Esophagus squamous epithelium (tissue), 5 donors: ENCODE results near the gene IQSEC1. TPM values are rescaled to one million over a fixed set of nuclear protein-coding genes. Genes with fewer than 3 reads are reported as not detected.

Experiments used
- DNase-seq: peaks from one replicate; lab custom pipeline; 2025; lab: John Stamatoyannopoulos, UW
- H3K27ac ChIP-seq, 4 donors: fragments of 200-600 bp; sonication (generic); one replicate each; pipeline ENCODE4 v1.5.1; 2016 to 2019; ENCODE audit warnings: mild to moderate bottlenecking in 1 of 4
- H3K27me3 ChIP-seq, 4 donors: fragments of 200-600 bp; sonication (generic); 1 replicate in 3 of 4; 2 replicates in 1 of 4; pipeline versions ENCODE4 v1.5.1 to v1.6.0; 2017 to 2021; ENCODE audit warnings: antibody characterized with exemption in 1 of 4
- H3K36me3 ChIP-seq, 3 donors: fragments of 200-600 bp; sonication (generic); one replicate each; pipeline ENCODE4 v1.5.1; 2016 to 2019
- H3K4me1 ChIP-seq, 3 donors: fragments of 200-600 bp; sonication (generic); one replicate each; pipeline ENCODE4 v1.5.1; 2017 to 2019
- H3K4me3 ChIP-seq, 4 donors: fragments of 200-600 bp; sonication (generic); 1 replicate in 3 of 4; 2 replicates in 1 of 4; pipeline ENCODE4 v1.5.1; 2016 to 2019; ENCODE audit warnings: mild to moderate bottlenecking in 2 of 4, moderate library complexity in 1 of 4
- H3K9me3 ChIP-seq, 3 donors: fragments of 200-600 bp; sonication (generic); one replicate each; pipeline ENCODE4 v1.5.1; 2016 to 2019
- CTCF ChIP-seq, 6 experiments: fragments of 450-650 bp in 4 of 6; fragments of 200-600 bp in 2 of 6; sonication (generic) in 2 of 6; IDR thresholded peaks; one replicate each; pipeline ENCODE4 v1.5.1; 2016 to 2019; ENCODE audit warnings: antibody characterized with exemption in 6 of 6, mild to moderate bottlenecking in 4 of 6, moderate library complexity in 4 of 6
- POLR2A ChIP-seq, 4 donors: fragments of 450-650 bp; IDR thresholded peaks; one replicate each; pipeline ENCODE4 v1.6.1; 2017; ENCODE audit warnings: antibody characterized with exemption in 4 of 4, mild to moderate bottlenecking in 4 of 4, moderate library complexity in 3 of 4
- WGBS, 2 donors: methylation state at CpG; one replicate each; pipeline ENCODE4 v1.1.5; 2018; 5-methylcytosine and 5-hydroxymethylcytosine counted together
- intact Hi-C: fragments of 100-400 bp; cut with DNase I; formaldehyde crosslinking; loops from one replicate; pipeline ENCODE4 v1.15.0; 2022
- total RNA-seq, 4 donors: library from RNA; depleted of rRNA; stranded (reverse); fragments of >200 nt; gene quantifications; one replicate each; pipeline ENCODE4 v1.1.0, GENCODE V29; 2016
- donor health status: DM: yes; HTN: yes; CAD: no.

Gene IQSEC1
- total RNA-seq, 4 donors from 2014 or later, result 7.3 to 27.1 (median 10.7) TPM

DNA sequence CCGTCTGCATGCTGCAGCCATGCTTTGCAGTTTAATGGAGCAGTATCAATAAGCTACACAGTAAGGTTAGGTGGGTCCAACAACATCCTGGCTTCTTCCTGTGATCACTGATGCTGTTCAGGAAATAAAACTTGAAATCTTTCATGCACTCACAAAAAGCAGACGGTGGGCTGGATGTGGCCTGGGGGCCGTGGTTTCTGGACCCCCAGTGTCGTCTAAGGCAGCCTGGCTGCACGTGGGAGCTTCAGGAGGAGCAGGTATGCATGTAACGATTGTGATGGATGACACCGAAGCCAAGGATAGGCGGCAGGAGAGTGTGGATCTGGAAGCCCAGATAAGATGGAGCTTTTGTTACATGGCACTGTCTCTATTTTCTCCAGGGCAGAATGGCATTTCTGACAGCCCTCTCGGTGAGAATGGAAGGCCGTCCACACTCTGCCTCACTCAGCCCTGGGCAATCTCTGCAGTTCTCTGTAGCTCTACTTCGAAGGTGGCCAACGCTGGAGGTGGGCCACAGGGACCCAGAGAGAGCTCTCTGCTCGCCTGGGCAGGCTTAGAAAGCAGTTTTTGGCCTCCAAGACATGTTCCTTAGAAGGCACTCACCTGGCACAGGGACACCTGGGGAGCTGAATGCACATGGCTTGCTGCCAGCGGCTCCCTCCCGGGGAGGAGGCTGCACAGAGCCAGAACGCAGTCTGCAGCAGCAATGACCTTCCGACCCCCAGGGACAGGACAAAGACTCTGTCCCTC, 46.4 kb upstream of the IQSEC1 start:
- Histone ChIP-seq H3K4me3 (no peak overlapping the region), H3K4me1 (no peaks in the 10 kb centered on the region), H3K9me3 (no peaks in the 10 kb centered on the region), H3K27ac (no peak overlapping the region), H3K27me3 (peaks cover 0 to 49% (median 0%) of the 10 kb centered on the region in 4 donors), H3K36me3 (no peaks in the 10 kb centered on the region)
- intact Hi-C loops, result no loop called here
- WGBS, 2 donors, result 36 to 38% methylated on average over 5 to 13 of the region's 17 CpGs
- no peak for DNase-seq
- no peak for TF ChIP-seq POLR2A (IDR thresholded peaks at IDR 0.05)
- no peak for TF ChIP-seq CTCF (IDR thresholded peaks at IDR 0.05)

DNA sequence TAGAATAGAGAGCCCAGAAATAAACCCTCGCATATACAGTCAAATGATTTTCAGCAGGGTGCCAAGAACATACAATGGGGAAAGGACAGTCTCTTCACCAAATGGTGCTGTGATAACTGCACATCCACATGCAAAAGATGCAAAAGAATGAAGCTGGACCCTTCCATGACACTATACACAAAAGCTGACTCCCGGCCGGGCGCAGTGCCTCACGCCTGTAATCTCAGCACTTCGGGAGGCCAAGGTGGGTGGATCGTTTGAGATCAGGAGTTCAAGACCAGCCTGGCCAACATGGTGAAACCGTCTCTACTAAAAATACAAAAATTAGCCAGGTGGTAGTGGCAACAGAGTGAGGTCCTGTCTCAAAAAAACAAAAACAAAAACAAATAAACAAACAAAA, 43.2 kb upstream of the IQSEC1 start:
- Histone ChIP-seq H3K27ac (no peak overlapping the region), H3K9me3 (no peaks in the 10 kb centered on the region), H3K36me3 (no peaks in the 10 kb centered on the region), H3K27me3 (peaks cover 0 to 68% (median 0%) of the 10 kb centered on the region in 4 donors), H3K4me1 (peaks cover 0 to 13% (median 2%) of the 10 kb centered on the region in 3 donors), H3K4me3 (no peak overlapping the region)
- 62 to 75% methylated on average over 8 of the region's 8 CpGs for WGBS, 2 donors
- no peak for TF ChIP-seq CTCF (IDR thresholded peaks at IDR 0.05)
- TF ChIP-seq POLR2A (IDR thresholded peaks at IDR 0.05), result no peak
- DNase-seq, result no peak
- intact Hi-C loops, result no loop called here

- Histone ChIP-seq H3K27me3 (peaks cover 0 to 70% (median 0%) of the 10 kb centered on the region in 4 donors), H3K9me3 (no peaks in the 10 kb centered on the region), H3K27ac (no peak overlapping the region), H3K4me1 (peaks cover under 1 to 18% (median 5%) of the 10 kb centered on the region in 3 donors), H3K36me3 (no peaks in the 10 kb centered on the region), H3K4me3 (no peak overlapping the region)
- intact Hi-C loops, result no loop called here
- WGBS, 2 donors, result 60 to 100% methylated on average over 1 to 3 of the region's 7 CpGs
- DNase-seq, result no peak
- no peak for TF ChIP-seq POLR2A (IDR thresholded peaks at IDR 0.05)
- TF ChIP-seq CTCF (IDR thresholded peaks at IDR 0.05), result no peak
Observed at GRCh38 chr3:13115991-13116390, 42.8 kb upstream of the IQSEC1 start.

GRCh38 chr3:13115576-13115910, 42.3 kb upstream of the IQSEC1 start:
- Histone ChIP-seq H3K27me3 (peaks cover 0 to 69% (median 0%) of the 10 kb centered on the region in 4 donors), H3K36me3 (no peaks in the 10 kb centered on the region), H3K27ac (no peak overlapping the region), H3K9me3 (no peaks in the 10 kb centered on the region), H3K4me3 (no peak overlapping the region), H3K4me1 (peaks cover 3 to 21% (median 8%) of the 10 kb centered on the region in 3 donors)
- WGBS, 2 donors, result 58 to 100% methylated on average over 2 of the region's 8 CpGs
- TF ChIP-seq POLR2A (IDR thresholded peaks at IDR 0.05), result no peak
- intact Hi-C loops, result no loop called here
- DNase-seq, result no peak

DNA sequence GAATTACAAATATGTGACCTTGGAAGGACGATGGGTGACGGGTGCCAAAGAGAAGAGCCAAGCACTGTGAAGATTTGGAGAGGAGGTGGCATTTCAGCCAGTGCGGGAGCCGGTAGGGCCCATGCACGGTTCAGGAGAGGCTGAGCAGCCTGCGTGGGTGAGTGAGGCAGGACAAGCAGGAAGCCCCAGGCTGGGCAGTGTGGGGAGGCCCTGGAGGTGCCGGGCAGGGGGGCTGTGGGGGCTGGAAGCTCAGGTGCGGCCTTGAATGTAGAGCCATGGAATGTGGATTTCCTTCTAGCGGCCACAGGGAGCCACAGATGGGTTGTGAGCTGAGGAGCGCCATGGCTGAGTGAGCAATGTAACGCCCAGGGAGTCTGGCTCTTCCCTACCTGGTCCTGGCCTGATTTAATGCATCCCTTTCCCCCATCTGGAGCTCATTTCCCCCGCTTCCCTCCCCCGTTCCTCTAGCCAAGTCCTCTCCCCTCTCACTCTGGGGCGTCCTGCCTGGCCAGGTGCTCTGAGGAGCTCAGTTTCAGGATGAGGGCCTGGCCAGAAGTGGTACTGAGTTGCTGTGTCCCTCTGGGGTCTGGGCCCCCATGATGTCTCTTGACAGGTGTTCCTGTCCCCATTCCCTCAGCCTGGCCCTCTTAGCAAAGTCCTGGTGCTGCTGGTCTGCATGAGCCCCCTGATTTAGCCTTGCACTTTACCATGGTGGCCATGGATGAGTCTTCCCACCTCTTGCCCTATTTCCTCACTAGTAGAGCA, 41.8 kb upstream of the IQSEC1 start:
- 62 to 72% methylated on average over 13 to 14 of the region's 14 CpGs for WGBS, 2 donors
- H3K36me3 ChIP-seq, result no peaks in the 10 kb centered on the region
- H3K9me3 ChIP-seq, result no peaks in the 10 kb centered on the region
- no peak overlapping the region for H3K27ac ChIP-seq
- intact Hi-C loops, result no loop called here
- DNase-seq, result no peak
- peaks cover 3 to 21% (median 11%) of the 10 kb centered on the region in 3 donors for H3K4me1 ChIP-seq
- no peak overlapping the region for H3K4me3 ChIP-seq
- H3K27me3 ChIP-seq, result peaks cover 0 to 67% (median 0%) of the 10 kb centered on the region in 4 donors
- TF ChIP-seq POLR2A (IDR thresholded peaks at IDR 0.05), result no peak
- TF ChIP-seq CTCF (IDR thresholded peaks at IDR 0.05), result no peak
